K562 (cell line): ENCODE measurements around the gene USF2. TPM values are rescaled to one million over a fixed set of nuclear protein-coding genes. Genes with fewer than 3 reads are reported as not detected.

Experiments used
- CBFB ChIP-seq: sonication (generic); formaldehyde crosslinking; IDR thresholded peaks from 2 replicates; pipeline ENCODE4 v1.4.0; 2020; ENCODE audit warnings: mild to moderate bottlenecking, missing genetic modification reagents
- CREB3L1 ChIP-seq: fragments of 450-650 bp; IDR thresholded peaks from 2 replicates; pipeline ENCODE4 v1.6.1; 2014; ENCODE audit warnings: low read depth, mild to moderate bottlenecking, moderate library complexity, borderline replicate concordance
- EGR1 ChIP-seq: fragments of 450-650 bp; conservative IDR thresholded peaks from 2 replicates; pipeline ENCODE4 v1.6.1; 2017; ENCODE audit warnings: mild to moderate bottlenecking
- FOXP1 ChIP-seq: sonication (generic); formaldehyde crosslinking; IDR thresholded peaks from 2 replicates; pipeline ENCODE4 v1.8.0; 2022; ENCODE audit warnings: mild to moderate bottlenecking, missing genetic modification reagents
- HOXB6 ChIP-seq: fragments of 250-450 bp; sonication (Bioruptor Pico); IDR thresholded peaks from 2 replicates; pipeline ENCODE4 v1.5.1; 2022; ENCODE audit warnings: mild to moderate bottlenecking, borderline replicate concordance
- NCOA1 ChIP-seq: fragments of 450-650 bp; IDR thresholded peaks from 2 replicates; pipeline ENCODE4 v1.6.1; 2016; ENCODE audit warnings: low read depth
- NEUROD1 ChIP-seq: fragments of 150-350 bp; IDR thresholded peaks from 2 replicates; pipeline ENCODE4 v1.6.1; 2014; ENCODE audit warnings: borderline replicate concordance, low read length, low read depth; ENCODE audit not compliant: partially characterized antibody
- POLR2G ChIP-seq: fragments of 200-400 bp; formaldehyde crosslinking; IDR thresholded peaks from 2 replicates; pipeline ENCODE4 v1.6.1; 2017; ENCODE audit warnings: low read depth, mild to moderate bottlenecking, antibody characterized with exemption, low read length, moderate library complexity
- POLR3A ChIP-seq: IDR thresholded peaks from 2 replicates; pipeline ENCODE4 v1.6.1; 2011; ENCODE audit warnings: borderline replicate concordance, mild to moderate bottlenecking, moderate library complexity; ENCODE audit not compliant: insufficient read length, insufficient read depth; ENCODE audit errors: extremely low read depth
- PTBP1 ChIP-seq: fragments of 200-400 bp; formaldehyde crosslinking; IDR thresholded peaks from 2 replicates; pipeline ENCODE4 v1.6.1; 2017; ENCODE audit warnings: low read depth, low read length
- SMARCA4 ChIP-seq: fragments of 450-650 bp; IDR thresholded peaks from 2 replicates; pipeline ENCODE4 v1.6.1; 2016
- THAP7 ChIP-seq: fragments of 250-450 bp; sonication (Bioruptor Pico); IDR thresholded peaks from 2 replicates; pipeline ENCODE4 v1.5.0; 2021
- USF1 ChIP-seq: sonication (generic); formaldehyde crosslinking; IDR thresholded peaks from 2 replicates; pipeline ENCODE4 v1.9.0; 2022; ENCODE audit warnings: mild to moderate bottlenecking, missing genetic modification reagents
- ZNF311 ChIP-seq: fragments of 250-450 bp; sonication (Bioruptor Pico); IDR thresholded peaks from 2 replicates; pipeline ENCODE4 v1.4.0; 2020; ENCODE audit warnings: mild to moderate bottlenecking, moderate library complexity
- ZNF707 ChIP-seq: fragments of 250-450 bp; sonication (Bioruptor Pico); conservative IDR thresholded peaks from 2 replicates; pipeline ENCODE4 v1.8.0; 2022; ENCODE audit warnings: inconsistent platforms, mild to moderate bottlenecking, moderate library complexity
- ZNF717 ChIP-seq: fragments of 250-450 bp; sonication (Bioruptor Pico); IDR thresholded peaks from 2 replicates; pipeline ENCODE4 v1.5.0; 2021
- polyA plus RNA-seq, 8 experiments: library from polyadenylated mRNA; depleted of rRNA in 4 of 8; stranded (reverse) in 5 of 8; unstranded in 3 of 8; fragments of >200 nt; fragmentation: Nextera tagmentation in 2 of 8; fragmentation: Illumina TruSeq in 1 of 8; extraction: Ambion mirVana in 2 of 8; extraction: Trizol in 1 of 8; gene quantifications; 2 replicates each; pipeline versions ENCODE4 v1.2.1 to v1.2.3, GENCODE V29; 2011 to 2014; ENCODE audit warnings: inconsistent platforms in 1 of 8, missing spikeins in 1 of 8
- total RNA-seq, 7 experiments: library from RNA; depleted of rRNA in 6 of 7; stranded (reverse); fragments of >200 nt in 6 of 7; fragmentation: Illumina TruSeq in 2 of 7; extraction: Trizol in 2 of 7; gene quantifications; 2 replicates each; pipeline versions ENCODE4 v1.2.1 to v1.2.3, GENCODE V29; 2011 to 2021; ENCODE audit warnings: low replicate concordance in 1 of 7
- TF ChIP-seq, protein P1 (sequence below), 2 experiments: IDR thresholded peaks in 1 of 2; conservative IDR thresholded peaks in 1 of 2; 2 replicates each; pipeline ENCODE4 v1.6.1; 2016; ENCODE audit warnings: low read depth in 2 of 2, mild to moderate bottlenecking in 1 of 2, missing compliant biosample characterization in 1 of 2, missing genetic modification characterization in 1 of 2, moderate library complexity in 1 of 2
- TF ChIP-seq, protein P2 (sequence below): fragments of 250-450 bp; sonication (Bioruptor Pico); IDR thresholded peaks from 2 replicates; pipeline ENCODE4 v1.9.0; 2021; ENCODE audit warnings: mild to moderate bottlenecking, inconsistent platforms

USF2 gene
- total and polyA plus RNA-seq, 9 of the 15 experiments (the other 6 are each of a cell fraction or from before 2014, with no cell fraction given) = 0.27 to 93.7 (median 58.4) TPM

- TF ChIP-seq ZNF707 (no peak), SMARCA4 (peak; percentile 35; the same call in 1 of the 2 replicates), POLR2G (peak; percentile 73), NEUROD1 (no peak), ZNF717 (CRISPR knock-in tag) (no peak), NCOA1 (no peak), USF1 (CRISPR knock-in tag) (no peak), ZNF311 (no peak), EGR1 (no peak), CBFB (CRISPR knock-in tag) (no peak), POLR3A (no peak), PTBP1 (no peak), FOXP1 (CRISPR knock-in tag) (no peak), HOXB6 (CRISPR knock-in tag) (no peak), CREB3L1 (no peak), THAP7 (CRISPR knock-in tag) (no peak)
- TF ChIP-seq, protein P1, sequence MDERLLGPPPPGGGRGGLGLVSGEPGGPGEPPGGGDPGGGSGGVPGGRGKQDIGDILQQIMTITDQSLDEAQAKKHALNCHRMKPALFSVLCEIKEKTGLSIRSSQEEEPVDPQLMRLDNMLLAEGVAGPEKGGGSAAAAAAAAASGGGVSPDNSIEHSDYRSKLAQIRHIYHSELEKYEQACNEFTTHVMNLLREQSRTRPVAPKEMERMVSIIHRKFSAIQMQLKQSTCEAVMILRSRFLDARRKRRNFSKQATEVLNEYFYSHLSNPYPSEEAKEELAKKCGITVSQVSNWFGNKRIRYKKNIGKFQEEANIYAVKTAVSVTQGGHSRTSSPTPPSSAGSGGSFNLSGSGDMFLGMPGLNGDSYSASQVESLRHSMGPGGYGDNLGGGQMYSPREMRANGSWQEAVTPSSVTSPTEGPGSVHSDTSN (CRISPR knock-in tag; IDR thresholded peaks at IDR 0.05; ENCODE audit: low read depth) = no peak
- TF ChIP-seq, protein P1 (tag; conservative IDR thresholded peaks at IDR 0.05; ENCODE audit: low read depth) = no peak
- TF ChIP-seq, protein P2, sequence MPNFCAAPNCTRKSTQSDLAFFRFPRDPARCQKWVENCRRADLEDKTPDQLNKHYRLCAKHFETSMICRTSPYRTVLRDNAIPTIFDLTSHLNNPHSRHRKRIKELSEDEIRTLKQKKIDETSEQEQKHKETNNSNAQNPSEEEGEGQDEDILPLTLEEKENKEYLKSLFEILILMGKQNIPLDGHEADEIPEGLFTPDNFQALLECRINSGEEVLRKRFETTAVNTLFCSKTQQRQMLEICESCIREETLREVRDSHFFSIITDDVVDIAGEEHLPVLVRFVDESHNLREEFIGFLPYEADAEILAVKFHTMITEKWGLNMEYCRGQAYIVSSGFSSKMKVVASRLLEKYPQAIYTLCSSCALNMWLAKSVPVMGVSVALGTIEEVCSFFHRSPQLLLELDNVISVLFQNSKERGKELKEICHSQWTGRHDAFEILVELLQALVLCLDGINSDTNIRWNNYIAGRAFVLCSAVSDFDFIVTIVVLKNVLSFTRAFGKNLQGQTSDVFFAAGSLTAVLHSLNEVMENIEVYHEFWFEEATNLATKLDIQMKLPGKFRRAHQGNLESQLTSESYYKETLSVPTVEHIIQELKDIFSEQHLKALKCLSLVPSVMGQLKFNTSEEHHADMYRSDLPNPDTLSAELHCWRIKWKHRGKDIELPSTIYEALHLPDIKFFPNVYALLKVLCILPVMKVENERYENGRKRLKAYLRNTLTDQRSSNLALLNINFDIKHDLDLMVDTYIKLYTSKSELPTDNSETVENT (CRISPR knock-in tag) = no peak
Observed at GRCh38 chr19:35267818-35268535, 785 bp upstream of the USF2 start (continued).
